HG03039 (cell line): Measurements from ENCODE around the gene XKRX.

ENCODE experiments used
- ATAC-seq: cut with Tn5 transposase; IDR thresholded peaks from one replicate; pipeline ENCODE4 v1.9.1; 2021; ENCODE audit warnings: mild to moderate bottlenecking, moderate library complexity; ENCODE audit not compliant: unreplicated experiment

Gene XKRX

GRCh38 chrX:100895365-100896075, 33.2 kb downstream of the XKRX start:
- peak; percentile 51 for ATAC-seq

GRCh38 chrX:100883654-100884053, 45.1 kb downstream of the XKRX start:
- ATAC-seq = no peak

- ATAC-seq = no peak
Observed at GRCh38 chrX:100880368-100880767, 48.3 kb downstream of the XKRX start.

GRCh38 chrX:100874325-100874724, 54.4 kb downstream of the XKRX start, which contains the start of gene NOX1:
Gene NOX1, minus strand, starts transcription at chrX:100874359. Its CDS starts 220 bp downstream, at chrX:100874139.
- ATAC-seq = no peak

DNA sequence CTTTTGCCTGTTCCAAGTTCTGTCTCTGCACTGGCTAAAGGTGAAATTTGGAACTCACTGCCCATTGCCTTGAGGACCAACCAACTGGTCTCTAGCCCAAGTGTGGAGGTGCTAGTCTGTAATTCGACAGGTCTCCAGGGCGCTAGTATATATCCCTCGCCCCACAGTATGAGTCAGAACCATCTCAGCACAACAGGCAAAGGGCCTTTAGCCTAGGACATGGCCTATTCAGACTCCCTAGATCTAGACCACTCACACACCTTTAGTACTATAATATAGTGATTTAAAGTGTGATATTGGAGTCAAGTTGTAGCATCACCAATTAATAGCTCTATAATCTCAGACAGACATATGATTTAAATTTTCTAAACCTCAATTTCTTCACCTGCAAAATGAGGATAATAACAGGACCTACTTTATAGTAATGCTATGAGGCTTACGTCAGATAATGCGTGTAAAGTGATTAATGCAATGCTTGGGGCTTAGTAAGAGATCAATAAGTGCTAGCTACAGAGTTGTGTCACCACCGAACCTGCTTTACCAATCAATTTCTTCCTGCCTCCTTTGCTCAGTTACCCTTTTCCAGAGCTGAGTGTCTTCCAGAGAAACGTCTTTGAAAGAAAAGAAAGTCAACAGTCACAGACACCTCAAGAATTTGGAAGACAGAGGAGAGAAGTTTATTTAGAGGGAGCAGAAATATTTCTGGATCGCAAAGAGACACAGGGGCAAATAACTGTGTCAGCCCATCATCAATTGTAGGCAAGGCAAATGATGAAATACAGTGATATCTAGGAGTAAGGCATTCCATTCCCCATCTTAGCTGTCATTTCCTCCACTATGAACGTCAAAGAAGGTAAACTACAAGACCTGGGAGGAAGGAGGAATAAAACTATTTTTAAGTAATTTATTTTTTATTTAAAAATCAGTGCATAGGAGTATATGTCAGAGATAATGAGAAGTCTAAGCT, 56.8 kb downstream of the XKRX start:
- ATAC-seq = no peak

GRCh38 chrX:100870527-100870926, 58.2 kb downstream of the XKRX start:
- no peak for ATAC-seq

- no peak for ATAC-seq
Observed at GRCh38 chrX:100868273-100868672, 60.4 kb downstream of the XKRX start.

DNA sequence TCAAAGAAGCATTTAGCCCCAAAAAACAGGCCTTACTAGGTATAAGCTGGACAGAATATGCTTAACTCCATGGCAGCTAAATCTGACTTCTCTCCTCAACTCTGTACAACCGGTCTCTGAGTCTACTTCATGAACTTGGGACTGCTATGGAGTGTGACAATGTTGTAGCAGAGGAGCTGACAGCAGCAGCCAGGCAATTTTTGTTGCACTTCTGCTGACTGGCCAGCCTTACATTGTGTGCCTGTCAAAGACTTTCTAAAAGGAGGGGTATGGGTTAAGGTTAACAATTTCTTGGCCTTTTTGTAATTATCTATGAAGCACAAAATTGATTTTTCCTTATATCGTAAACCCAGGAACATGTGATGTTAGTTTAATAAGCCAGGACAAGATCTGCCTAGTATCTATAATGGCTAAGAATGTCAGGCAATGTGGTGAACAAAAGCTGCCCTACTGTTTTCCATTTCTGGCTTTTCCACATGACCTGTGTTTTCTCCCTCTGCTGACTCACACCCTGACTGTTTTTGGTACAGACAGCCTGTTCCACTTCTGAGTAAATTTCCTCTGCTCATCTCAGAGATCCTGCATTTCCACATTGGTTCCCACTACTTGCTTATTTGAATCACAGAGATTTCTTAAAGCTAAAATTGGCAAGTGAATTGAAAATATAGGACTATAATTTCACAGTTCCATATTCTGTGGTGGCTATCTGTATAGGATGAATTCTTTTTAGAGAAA, 63.9 kb downstream of the XKRX start:
- ATAC-seq = no peak
